Parathyroid adenoma (tissue), 2 donors: ENCODE results near the gene HHATL.

ENCODE experiments used
- H2AFZ ChIP-seq: fragments of 300-600 bp; sonication (generic); one replicate; pipeline ENCODE4 v1.7.0; 2017; ENCODE audit warnings: antibody characterized with exemption, mild to moderate bottlenecking
- H3K27ac ChIP-seq: fragments of 300-600 bp; sonication (generic); one replicate; pipeline ENCODE4 v1.7.0; 2017
- H3K27me3 ChIP-seq: fragments of 300-600 bp; sonication (generic); one replicate; pipeline ENCODE4 v1.7.0; 2017; ENCODE audit warnings: low read length; ENCODE audit not compliant: control insufficient read depth, insufficient read depth
- H3K36me3 ChIP-seq: fragments of 300-600 bp; sonication (generic); one replicate; pipeline ENCODE4 v1.7.0; 2017; ENCODE audit warnings: low read length; ENCODE audit not compliant: control insufficient read depth, insufficient read depth
- H3K4me1 ChIP-seq: fragments of 300-600 bp; sonication (generic); one replicate; pipeline ENCODE4 v1.7.0; 2017; ENCODE audit warnings: control low read depth
- H3K4me2 ChIP-seq: fragments of 300-600 bp; sonication (generic); one replicate; pipeline ENCODE4 v1.7.0; 2017; ENCODE audit warnings: low read length
- H3K4me3 ChIP-seq: fragments of 300-600 bp; sonication (generic); one replicate; pipeline ENCODE4 v1.7.0; 2017; ENCODE audit warnings: low read depth, low read length
- H3K79me2 ChIP-seq: fragments of 300-600 bp; sonication (generic); one replicate; pipeline ENCODE4 v1.7.0; 2017; ENCODE audit warnings: control low read depth
- H3K9ac ChIP-seq: fragments of 300-600 bp; sonication (generic); one replicate; pipeline ENCODE4 v1.7.0; 2017; ENCODE audit warnings: mild to moderate bottlenecking
- H3K9me3 ChIP-seq: fragments of 300-600 bp; sonication (generic); one replicate; pipeline ENCODE4 v1.7.0; 2017; ENCODE audit warnings: low read length; ENCODE audit not compliant: control insufficient read depth
- CTCF ChIP-seq: fragments of 300-600 bp; sonication (generic); IDR thresholded peaks from one replicate; pipeline ENCODE4 v1.7.0; 2017; ENCODE audit warnings: antibody characterized with exemption, mild to moderate bottlenecking
- donor health status: primary hyperparathyroidism.

The HHATL gene

GRCh38 chr3:42651248-42652091 is 51.1 kb downstream of the HHATL start:
- no peak overlapping the region for H3K4me3 ChIP-seq
- H3K9ac ChIP-seq, result no peak overlapping the region
- no peaks in the 10 kb centered on the region for H3K9me3 ChIP-seq
- H3K27me3 ChIP-seq, result no peaks in the 10 kb centered on the region
- TF ChIP-seq CTCF, result no peak
- no peak overlapping the region for H3K4me2 ChIP-seq
- H3K4me1 ChIP-seq, result peaks cover 25% of the 10 kb centered on the region
- no peaks in the 10 kb centered on the region for H3K36me3 ChIP-seq
- peaks cover 9% of the 10 kb centered on the region for H3K79me2 ChIP-seq
- no peak overlapping the region for H2AFZ ChIP-seq
- H3K27ac ChIP-seq, result no peak overlapping the region

GRCh38 chr3:42649783-42650182 is 52.8 kb downstream of the HHATL start:
- Histone ChIP-seq H3K4me3 (no peak overlapping the region), H3K79me2 (peaks cover 9% of the 10 kb centered on the region), H3K9me3 (no peaks in the 10 kb centered on the region), H3K36me3 (no peaks in the 10 kb centered on the region), H3K27ac (no peak overlapping the region), H2AFZ (no peak overlapping the region), H3K9ac (no peak overlapping the region), H3K27me3 (no peaks in the 10 kb centered on the region), H3K4me1 (peaks cover 17% of the 10 kb centered on the region), H3K4me2 (no peak overlapping the region)
- TF ChIP-seq CTCF, result no peak

GRCh38 chr3:42649006-42649405 is 53.6 kb downstream of the HHATL start:
- Histone ChIP-seq H3K9ac (no peak overlapping the region), H3K27ac (no peak overlapping the region), H3K36me3 (no peaks in the 10 kb centered on the region), H3K27me3 (no peaks in the 10 kb centered on the region), H2AFZ (no peak overlapping the region), H3K79me2 (peaks cover 9% of the 10 kb centered on the region), H3K9me3 (no peaks in the 10 kb centered on the region), H3K4me3 (no peak overlapping the region), H3K4me1 (peaks cover 17% of the 10 kb centered on the region), H3K4me2 (no peak overlapping the region)
- TF ChIP-seq CTCF, result no peak

- Histone ChIP-seq H3K4me3 (no peak overlapping the region), H3K27ac (no peak overlapping the region), H3K36me3 (no peaks in the 10 kb centered on the region), H3K79me2 (peaks cover 9% of the 10 kb centered on the region), H2AFZ (no peak overlapping the region), H3K27me3 (no peaks in the 10 kb centered on the region), H3K9me3 (no peaks in the 10 kb centered on the region), H3K4me2 (no peak overlapping the region), H3K4me1 (peaks cover 9% of the 10 kb centered on the region), H3K9ac (no peak overlapping the region)
- TF ChIP-seq CTCF, result no peak
Measured at GRCh38 chr3:42647821-42648459, 54.7 kb downstream of the HHATL start.
